Neural crest cell (in vitro differentiated cells): ENCODE results near the gene VANGL1. TPM values are rescaled to one million over a fixed set of nuclear protein-coding genes. Genes with fewer than 3 reads are reported as not detected.

Experiments
- DNase-seq: peaks from one replicate; pipeline ENCODE4 v3.0.0; 2021; ENCODE audit warnings: low read depth, mixed read lengths, low spot score
- H3K27ac Mint-ChIP-seq: one replicate; pipeline ENCODE4 v1.8.0; 2021; ENCODE audit warnings: mild to moderate bottlenecking, mixed read lengths; ENCODE audit not compliant: unreplicated experiment
- H3K27me3 Mint-ChIP-seq: 2 replicates; pipeline ENCODE4 v1.8.0; 2021; ENCODE audit warnings: low read depth, mild to moderate bottlenecking, mixed read lengths
- H3K36me3 Mint-ChIP-seq: 2 replicates; pipeline ENCODE4 v1.8.0; 2021; ENCODE audit warnings: low read depth, mild to moderate bottlenecking, mixed read lengths
- H3K4me1 Mint-ChIP-seq: 2 replicates; pipeline ENCODE4 v1.8.0; 2021; ENCODE audit warnings: mixed read lengths
- H3K4me3 Mint-ChIP-seq: one replicate; pipeline ENCODE4 v1.8.0; 2021; ENCODE audit warnings: mild to moderate bottlenecking, mixed read lengths
- H3K9me3 Mint-ChIP-seq: 2 replicates; pipeline ENCODE4 v1.8.0; 2021; ENCODE audit warnings: mixed read lengths
- total RNA-seq: library from RNA; stranded (reverse); gene quantifications from 2 replicates; pipeline ENCODE4 v1.2.1, GENCODE V29; 2021
- TF ChIP-seq, protein P1 (sequence below): fragments of 200-600 bp; sonication (generic); conservative IDR thresholded peaks from 2 replicates; pipeline ENCODE4 v1.5.0; 2021; ENCODE audit warnings: antibody characterized with exemption, mild to moderate bottlenecking

Gene VANGL1
- total RNA-seq, 1 donor from 2014 or later = 5.4 TPM

GRCh38 chr1:115692224-115692623 is 50.5 kb downstream of the VANGL1 start:
- H3K9me3 Mint-ChIP-seq = no peaks in the 10 kb centered on the region
- H3K27me3 Mint-ChIP-seq = no peaks in the 10 kb centered on the region
- no peaks in the 10 kb centered on the region for H3K4me1 Mint-ChIP-seq
- no peaks in the 10 kb centered on the region for H3K36me3 Mint-ChIP-seq
- TF ChIP-seq, protein P1, sequence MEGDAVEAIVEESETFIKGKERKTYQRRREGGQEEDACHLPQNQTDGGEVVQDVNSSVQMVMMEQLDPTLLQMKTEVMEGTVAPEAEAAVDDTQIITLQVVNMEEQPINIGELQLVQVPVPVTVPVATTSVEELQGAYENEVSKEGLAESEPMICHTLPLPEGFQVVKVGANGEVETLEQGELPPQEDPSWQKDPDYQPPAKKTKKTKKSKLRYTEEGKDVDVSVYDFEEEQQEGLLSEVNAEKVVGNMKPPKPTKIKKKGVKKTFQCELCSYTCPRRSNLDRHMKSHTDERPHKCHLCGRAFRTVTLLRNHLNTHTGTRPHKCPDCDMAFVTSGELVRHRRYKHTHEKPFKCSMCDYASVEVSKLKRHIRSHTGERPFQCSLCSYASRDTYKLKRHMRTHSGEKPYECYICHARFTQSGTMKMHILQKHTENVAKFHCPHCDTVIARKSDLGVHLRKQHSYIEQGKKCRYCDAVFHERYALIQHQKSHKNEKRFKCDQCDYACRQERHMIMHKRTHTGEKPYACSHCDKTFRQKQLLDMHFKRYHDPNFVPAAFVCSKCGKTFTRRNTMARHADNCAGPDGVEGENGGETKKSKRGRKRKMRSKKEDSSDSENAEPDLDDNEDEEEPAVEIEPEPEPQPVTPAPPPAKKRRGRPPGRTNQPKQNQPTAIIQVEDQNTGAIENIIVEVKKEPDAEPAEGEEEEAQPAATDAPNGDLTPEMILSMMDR = no peak
- H3K27ac Mint-ChIP-seq = no peak overlapping the region
- H3K4me3 Mint-ChIP-seq = no peak overlapping the region
- no peak for DNase-seq

DNA sequence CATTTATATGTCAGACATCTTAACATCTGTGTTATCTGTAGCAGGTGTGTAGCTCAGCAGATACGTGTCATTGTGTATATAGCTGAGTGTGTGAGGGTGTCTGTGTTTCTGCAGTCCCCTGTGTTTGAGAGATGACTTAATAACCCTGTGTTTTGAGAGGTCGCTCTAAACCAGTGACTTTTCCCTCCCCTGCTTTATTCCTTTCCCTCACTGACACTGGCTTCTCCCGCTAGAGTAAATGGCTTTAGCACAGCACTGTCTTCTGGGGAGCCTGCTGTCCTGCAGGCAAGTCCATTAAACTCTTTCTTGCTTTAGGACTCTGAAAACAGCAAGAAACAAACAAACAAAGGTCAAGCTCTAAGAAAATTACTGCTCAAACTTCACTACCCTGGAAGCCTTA is 53.0 kb downstream of the VANGL1 start:
- H3K9me3 Mint-ChIP-seq = no peaks in the 10 kb centered on the region
- TF ChIP-seq, protein P1 = no peak
- DNase-seq = no peak
- no peak overlapping the region for H3K27ac Mint-ChIP-seq
- H3K4me1 Mint-ChIP-seq = no peaks in the 10 kb centered on the region
- H3K27me3 Mint-ChIP-seq = no peaks in the 10 kb centered on the region
- no peak overlapping the region for H3K4me3 Mint-ChIP-seq
- no peaks in the 10 kb centered on the region for H3K36me3 Mint-ChIP-seq

DNA sequence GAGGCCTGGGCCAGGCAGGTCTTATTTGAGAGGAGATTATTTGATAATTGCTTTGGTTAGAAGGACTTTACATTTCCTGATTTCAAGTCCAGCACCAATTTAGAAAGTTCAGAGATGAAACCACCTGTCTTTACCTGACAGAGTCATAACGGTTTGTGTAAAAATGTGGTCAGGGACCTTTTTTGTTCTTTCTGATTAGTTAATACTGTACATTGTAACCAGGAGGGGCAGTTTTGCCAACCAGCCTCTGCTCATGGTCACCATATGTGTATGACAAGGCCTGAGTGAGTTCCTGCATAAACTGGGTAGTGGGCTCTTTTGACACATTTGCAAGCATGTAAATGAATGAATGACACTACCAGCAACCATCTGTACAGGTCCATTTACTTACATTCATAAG is 55.8 kb downstream of the VANGL1 start:
- H3K4me1 Mint-ChIP-seq = no peaks in the 10 kb centered on the region
- peaks cover 3% of the 10 kb centered on the region for H3K9me3 Mint-ChIP-seq
- no peaks in the 10 kb centered on the region for H3K27me3 Mint-ChIP-seq
- TF ChIP-seq, protein P1 = no peak
- no peaks in the 10 kb centered on the region for H3K36me3 Mint-ChIP-seq
- H3K27ac Mint-ChIP-seq = no peak overlapping the region
- DNase-seq = no peak
- no peak overlapping the region for H3K4me3 Mint-ChIP-seq

DNA sequence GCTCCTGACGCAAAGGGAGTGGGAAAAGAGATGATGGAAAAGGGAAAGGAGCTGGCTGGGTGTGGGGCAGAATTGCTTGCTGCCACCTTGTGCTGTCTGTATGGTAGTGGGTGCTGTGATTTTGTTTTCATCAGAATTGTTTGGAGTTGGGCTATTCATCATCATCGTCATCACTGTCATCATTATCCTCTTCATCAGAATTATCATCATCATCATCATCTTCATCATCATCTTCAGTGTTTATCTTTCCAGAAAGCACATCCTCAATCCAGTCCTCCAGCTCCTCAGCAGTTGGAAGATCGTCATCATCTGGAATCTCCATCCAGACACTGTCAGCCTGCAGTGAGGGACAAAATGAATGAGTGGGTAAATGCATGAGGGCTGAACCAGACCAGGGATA is 59.3 kb downstream of the VANGL1 start:
- Mint-ChIP-seq H3K4me1 (peaks cover 11% of the 10 kb centered on the region), H3K4me3 (no peak overlapping the region), H3K27me3 (no peaks in the 10 kb centered on the region), H3K9me3 (peaks cover 3% of the 10 kb centered on the region), H3K36me3 (no peaks in the 10 kb centered on the region), H3K27ac (no peak overlapping the region)
- TF ChIP-seq, protein P1 = no peak
- no peak for DNase-seq

DNA sequence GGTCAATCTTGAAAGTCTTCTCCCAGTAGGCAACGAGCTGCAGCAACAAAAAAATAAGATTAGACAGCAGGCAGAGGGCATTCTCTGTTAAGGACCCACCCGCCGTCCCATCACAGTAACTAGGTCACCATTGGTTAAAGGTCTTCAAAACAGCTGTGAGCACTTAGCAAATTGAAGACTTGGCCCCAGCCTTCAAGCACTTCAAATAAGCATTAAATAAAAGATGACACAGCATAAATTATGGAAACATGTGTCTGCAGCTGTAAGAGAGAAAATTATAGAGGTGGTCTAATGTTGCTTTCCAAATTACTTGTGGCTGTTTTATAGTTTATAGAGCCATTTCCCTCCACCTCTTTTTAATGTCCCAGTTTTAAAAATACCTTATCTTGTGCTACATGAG is 61.2 kb downstream of the VANGL1 start:
- Mint-ChIP-seq H3K36me3 (no peaks in the 10 kb centered on the region), H3K4me1 (peaks cover 19% of the 10 kb centered on the region), H3K9me3 (peaks cover 3% of the 10 kb centered on the region), H3K4me3 (no peak overlapping the region), H3K27me3 (no peaks in the 10 kb centered on the region), H3K27ac (no peak overlapping the region)
- no peak for DNase-seq
- TF ChIP-seq, protein P1 = no peak
